ENCODE data around the gene TSEN2.

The TSEN2 gene

DNA sequence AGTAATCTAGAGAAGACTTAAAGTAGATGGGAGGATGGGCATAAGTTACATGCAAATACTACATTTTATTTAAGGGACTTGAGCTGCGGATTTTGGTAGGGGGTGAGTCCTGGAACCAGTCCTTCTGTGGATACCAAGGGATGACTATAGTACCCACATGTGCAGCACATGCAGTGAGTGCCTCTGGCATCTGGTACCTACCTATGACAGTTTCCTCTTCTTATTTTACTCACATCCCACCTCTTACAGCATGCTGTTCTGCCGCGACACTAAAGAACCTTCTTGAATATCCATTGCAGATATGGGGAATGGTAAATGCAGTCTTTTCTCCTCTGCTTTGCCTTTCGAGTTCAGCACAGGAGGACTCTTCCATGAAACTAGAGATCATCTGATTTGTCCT, 1.7 kb downstream of the TSEN2 start:
- no peak for TF ChIP-seq EP300 (IDR thresholded peaks at IDR 0.05; ENCODE audit: borderline replicate concordance)
- TF ChIP-seq RAD21 (IDR thresholded peaks at IDR 0.05; ENCODE audit: low read depth) = no peak
- TF ChIP-seq CEBPB (IDR thresholded peaks at IDR 0.05) = no peak
- TF ChIP-seq YY1 (IDR thresholded peaks at IDR 0.05; ENCODE audit: low read depth) = no peak
- TF ChIP-seq FOXM1 (IDR thresholded peaks at IDR 0.05; ENCODE audit: borderline replicate concordance, low read depth) = no peak
- TF ChIP-seq TAF1 (IDR thresholded peaks at IDR 0.05; ENCODE audit: low read depth) = no peak
- TF ChIP-seq TCF12 (IDR thresholded peaks at IDR 0.05; ENCODE audit: low read depth) = no peak
- TF ChIP-seq, protein P1, sequence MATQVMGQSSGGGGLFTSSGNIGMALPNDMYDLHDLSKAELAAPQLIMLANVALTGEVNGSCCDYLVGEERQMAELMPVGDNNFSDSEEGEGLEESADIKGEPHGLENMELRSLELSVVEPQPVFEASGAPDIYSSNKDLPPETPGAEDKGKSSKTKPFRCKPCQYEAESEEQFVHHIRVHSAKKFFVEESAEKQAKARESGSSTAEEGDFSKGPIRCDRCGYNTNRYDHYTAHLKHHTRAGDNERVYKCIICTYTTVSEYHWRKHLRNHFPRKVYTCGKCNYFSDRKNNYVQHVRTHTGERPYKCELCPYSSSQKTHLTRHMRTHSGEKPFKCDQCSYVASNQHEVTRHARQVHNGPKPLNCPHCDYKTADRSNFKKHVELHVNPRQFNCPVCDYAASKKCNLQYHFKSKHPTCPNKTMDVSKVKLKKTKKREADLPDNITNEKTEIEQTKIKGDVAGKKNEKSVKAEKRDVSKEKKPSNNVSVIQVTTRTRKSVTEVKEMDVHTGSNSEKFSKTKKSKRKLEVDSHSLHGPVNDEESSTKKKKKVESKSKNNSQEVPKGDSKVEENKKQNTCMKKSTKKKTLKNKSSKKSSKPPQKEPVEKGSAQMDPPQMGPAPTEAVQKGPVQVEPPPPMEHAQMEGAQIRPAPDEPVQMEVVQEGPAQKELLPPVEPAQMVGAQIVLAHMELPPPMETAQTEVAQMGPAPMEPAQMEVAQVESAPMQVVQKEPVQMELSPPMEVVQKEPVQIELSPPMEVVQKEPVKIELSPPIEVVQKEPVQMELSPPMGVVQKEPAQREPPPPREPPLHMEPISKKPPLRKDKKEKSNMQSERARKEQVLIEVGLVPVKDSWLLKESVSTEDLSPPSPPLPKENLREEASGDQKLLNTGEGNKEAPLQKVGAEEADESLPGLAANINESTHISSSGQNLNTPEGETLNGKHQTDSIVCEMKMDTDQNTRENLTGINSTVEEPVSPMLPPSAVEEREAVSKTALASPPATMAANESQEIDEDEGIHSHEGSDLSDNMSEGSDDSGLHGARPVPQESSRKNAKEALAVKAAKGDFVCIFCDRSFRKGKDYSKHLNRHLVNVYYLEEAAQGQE (IDR thresholded peaks at IDR 0.05; ENCODE audit: low read depth) = no peak
- no peak for TF ChIP-seq ZBTB7A (IDR thresholded peaks at IDR 0.05; ENCODE audit: low read depth)
- no peak for TF ChIP-seq NFIC (IDR thresholded peaks at IDR 0.05)
- TF ChIP-seq EGR1 (IDR thresholded peaks at IDR 0.05) = no peak
- TF ChIP-seq CREB1 (IDR thresholded peaks at IDR 0.05; ENCODE audit: low read depth) = no peak
- TF ChIP-seq TEAD4 (IDR thresholded peaks at IDR 0.05) = no peak
- TF ChIP-seq, protein P2, sequence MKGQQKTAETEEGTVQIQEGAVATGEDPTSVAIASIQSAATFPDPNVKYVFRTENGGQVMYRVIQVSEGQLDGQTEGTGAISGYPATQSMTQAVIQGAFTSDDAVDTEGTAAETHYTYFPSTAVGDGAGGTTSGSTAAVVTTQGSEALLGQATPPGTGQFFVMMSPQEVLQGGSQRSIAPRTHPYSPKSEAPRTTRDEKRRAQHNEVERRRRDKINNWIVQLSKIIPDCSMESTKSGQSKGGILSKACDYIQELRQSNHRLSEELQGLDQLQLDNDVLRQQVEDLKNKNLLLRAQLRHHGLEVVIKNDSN (IDR thresholded peaks at IDR 0.05) = no peak
- TF ChIP-seq, protein P3, sequence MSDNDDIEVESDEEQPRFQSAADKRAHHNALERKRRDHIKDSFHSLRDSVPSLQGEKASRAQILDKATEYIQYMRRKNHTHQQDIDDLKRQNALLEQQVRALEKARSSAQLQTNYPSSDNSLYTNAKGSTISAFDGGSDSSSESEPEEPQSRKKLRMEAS (IDR thresholded peaks at IDR 0.05) = no peak

DNA sequence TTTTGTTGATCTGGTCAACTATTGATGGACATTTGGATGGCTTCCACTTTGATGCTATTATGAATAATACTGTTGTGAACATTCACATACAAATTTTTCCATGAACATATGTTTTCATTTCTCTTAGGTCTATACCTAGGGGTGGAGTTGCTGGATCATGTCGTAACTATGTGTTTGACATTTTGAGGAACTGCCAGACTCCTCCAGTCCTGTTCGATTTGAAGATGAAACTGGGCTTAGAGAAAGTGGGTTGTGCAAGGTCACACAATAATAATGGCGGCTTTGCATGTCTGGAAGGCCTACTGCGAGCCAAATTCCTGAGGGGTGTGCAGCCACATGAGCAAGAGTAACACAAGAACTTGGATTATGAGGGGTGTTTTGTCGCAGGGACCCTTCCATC, 2.6 kb downstream of the TSEN2 start:
- TF ChIP-seq, protein P2 (IDR thresholded peaks at IDR 0.05) = no peak
- TF ChIP-seq, protein P3 (IDR thresholded peaks at IDR 0.05) = no peak
- TF ChIP-seq TEAD4 (IDR thresholded peaks at IDR 0.05) (no peak), FOXM1 (IDR thresholded peaks at IDR 0.05; ENCODE audit: borderline replicate concordance, low read depth) (no peak), EP300 (IDR thresholded peaks at IDR 0.05; ENCODE audit: borderline replicate concordance) (no peak), NFIC (IDR thresholded peaks at IDR 0.05) (no peak), ZBTB7A (IDR thresholded peaks at IDR 0.05; ENCODE audit: low read depth) (no peak), CREB1 (IDR thresholded peaks at IDR 0.05; ENCODE audit: low read depth) (no peak), TCF12 (IDR thresholded peaks at IDR 0.05; ENCODE audit: low read depth) (no peak), EGR1 (IDR thresholded peaks at IDR 0.05) (no peak), CEBPB (IDR thresholded peaks at IDR 0.05) (no peak), RAD21 (IDR thresholded peaks at IDR 0.05; ENCODE audit: low read depth) (no peak), YY1 (IDR thresholded peaks at IDR 0.05; ENCODE audit: low read depth) (no peak), TAF1 (IDR thresholded peaks at IDR 0.05; ENCODE audit: low read depth) (no peak)
- TF ChIP-seq, protein P1 (IDR thresholded peaks at IDR 0.05; ENCODE audit: low read depth) = no peak

DNA sequence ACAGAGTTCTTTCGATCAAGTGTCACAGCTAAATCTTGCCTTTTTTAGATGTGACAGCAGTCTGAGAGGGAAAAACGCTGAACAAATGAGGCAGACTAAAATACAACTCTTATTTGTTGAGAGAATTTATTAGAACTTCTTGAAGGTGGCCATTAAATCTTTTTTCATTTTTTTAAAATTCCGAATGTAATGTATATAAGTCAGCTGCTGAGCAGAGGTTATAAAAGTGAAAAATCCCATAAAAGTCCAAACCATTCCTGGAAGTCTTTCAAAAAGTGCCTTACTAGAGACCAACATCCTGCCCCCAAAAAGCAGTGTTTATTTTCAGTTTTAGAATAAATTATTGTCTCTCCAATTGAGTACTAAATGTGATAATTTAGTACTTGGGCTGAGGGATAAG, 3.1 kb downstream of the TSEN2 start:
- TF ChIP-seq TEAD4 (IDR thresholded peaks at IDR 0.05) = no peak
- TF ChIP-seq, protein P2 (IDR thresholded peaks at IDR 0.05) = no peak
- no peak for TF ChIP-seq TCF12 (IDR thresholded peaks at IDR 0.05; ENCODE audit: low read depth)
- no peak for TF ChIP-seq NFIC (IDR thresholded peaks at IDR 0.05)
- TF ChIP-seq, protein P1 (IDR thresholded peaks at IDR 0.05; ENCODE audit: low read depth) = no peak
- no peak for TF ChIP-seq CEBPB (IDR thresholded peaks at IDR 0.05)
- TF ChIP-seq ZBTB7A (IDR thresholded peaks at IDR 0.05; ENCODE audit: low read depth) = no peak
- TF ChIP-seq CREB1 (IDR thresholded peaks at IDR 0.05; ENCODE audit: low read depth) = no peak
- TF ChIP-seq, protein P3 (IDR thresholded peaks at IDR 0.05) = no peak
- no peak for TF ChIP-seq EGR1 (IDR thresholded peaks at IDR 0.05)
- TF ChIP-seq FOXM1 (IDR thresholded peaks at IDR 0.05; ENCODE audit: borderline replicate concordance, low read depth) = no peak
- no peak for TF ChIP-seq EP300 (IDR thresholded peaks at IDR 0.05; ENCODE audit: borderline replicate concordance)
- no peak for TF ChIP-seq TAF1 (IDR thresholded peaks at IDR 0.05; ENCODE audit: low read depth)
- no peak for TF ChIP-seq YY1 (IDR thresholded peaks at IDR 0.05; ENCODE audit: low read depth)
- no peak for TF ChIP-seq RAD21 (IDR thresholded peaks at IDR 0.05; ENCODE audit: low read depth)

Measured in Ishikawa (cell line).